IMR-90 (cell line): ENCODE measurements around the gene KCNMA1.

ENCODE experiments used
- CEBPB ChIP-seq: IDR thresholded peaks from 2 replicates; pipeline ENCODE4 v1.6.1; 2012; ENCODE audit warnings: low read depth, low read length, improper control_type of control experiment
- CTCF ChIP-seq: conservative IDR thresholded peaks from 2 replicates; pipeline ENCODE4 v1.5.1; 2012; ENCODE audit warnings: mild to moderate bottlenecking, low read depth, low read length, improper control_type of control experiment
- FOS ChIP-seq: fragments of 150-350 bp; IDR thresholded peaks from 2 replicates; pipeline ENCODE4 v1.6.1; 2016; ENCODE audit warnings: low read depth, low read length
- NFE2L2 ChIP-seq: fragments of 150-350 bp; IDR thresholded peaks from 2 replicates; pipeline ENCODE4 v1.6.1; 2016; ENCODE audit warnings: low read depth, mild to moderate bottlenecking, low read length
- POLR2A ChIP-seq: IDR thresholded peaks from 2 replicates; pipeline ENCODE4 v1.6.1; 2012; ENCODE audit warnings: mild to moderate bottlenecking, low read depth, low read length
- RAD21 ChIP-seq: IDR thresholded peaks from 2 replicates; pipeline ENCODE4 v1.6.1; 2012; ENCODE audit warnings: low read length, improper control_type of control experiment
- RFX5 ChIP-seq: IDR thresholded peaks from 2 replicates; pipeline ENCODE4 v1.8.0; 2012; ENCODE audit warnings: low read depth, mild to moderate bottlenecking, low read length, moderate library complexity

DNA sequence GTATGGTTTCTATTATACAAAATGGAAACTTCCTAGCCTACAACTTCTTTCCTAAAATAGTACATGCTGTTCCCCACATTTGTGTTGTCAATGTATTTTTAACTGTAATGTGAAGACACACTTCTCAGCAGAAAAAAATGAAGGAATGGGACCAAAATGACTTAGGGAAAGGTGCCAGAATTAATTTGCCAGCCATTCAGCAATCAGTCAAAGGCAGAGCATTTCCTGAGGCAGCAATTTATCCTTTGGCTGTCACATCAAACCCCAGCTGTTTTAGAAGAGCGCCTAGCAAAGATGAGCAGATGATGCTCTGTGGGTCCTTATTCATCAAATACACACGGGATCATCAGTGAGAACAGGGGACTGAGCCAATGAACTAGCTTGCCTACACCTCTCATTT lies 592.5 kb downstream of the KCNMA1 start:
- TF ChIP-seq CTCF (no peak), RAD21 (no peak), POLR2A (no peak), FOS (no peak), NFE2L2 (no peak), CEBPB (no peak), RFX5 (no peak)
